K562 (cell line): Measurements from ENCODE around the gene SCN1A. TPM values are rescaled to one million over a fixed set of nuclear protein-coding genes. Genes with fewer than 3 reads are reported as not detected.
A peak's percentile ranks its signal among the peaks of the same experiment; 100 is the strongest.

Source experiments
- ATAC-seq: fragments of 200-7000 bp; cut with Tn5 transposase; 3 replicates; pipeline ENCODE4 v1.9.1; 2020; ENCODE audit warnings: moderate library complexity
- BruUV-seq: library from RNA; stranded (reverse); fragments of 400-500 nt; replicated peaks from 2 replicates; lab custom pipeline; 2021; lab: Mats Ljungman, UMichigan
- CTCF ChIA-PET: fragments of 300-600 bp; formaldehyde crosslinking; extraction: SDS; loops from one replicate; lab custom pipeline; 2021; ENCODE audit warnings: low intra/inter-chr PET ratio; lab: Yijun Ruan, JAX
- POLR2A ChIA-PET: fragments of 300-600, 350-650 bp; sonication (Branson Sonifier 250); formaldehyde crosslinking; extraction: SDS; loops from one replicate; lab custom pipeline; 2021; ENCODE audit warnings: antibody characterized with exemption, inconsistent platforms; lab: Yijun Ruan, JAX
- DNase-seq, 4 experiments: peaks; one replicate each; pipeline versions ENCODE4 v3.0.0 to v3.0.0-alpha.2; 2011 to 2018; ENCODE audit warnings: low spot score in 3 of 4, mixed read lengths in 3 of 4; ENCODE audit errors: extremely low read depth in 1 of 4
- FAIRE-seq: peaks from 2 replicates; lab custom pipeline; 2011; peaks lifted over from hg19 to GRCh38; lab: Jason Lieb, UNC
- H2AFZ ChIP-seq: 2 replicates; pipeline ENCODE4 v1.6.0; 2011; ENCODE audit warnings: low read depth, low read length, control low read depth, inconsistent platforms
- H3K27ac ChIP-seq: fragments of 200-600 bp; 3 replicates; pipeline ENCODE4 v1.8.0; 2011; ENCODE audit warnings: low read depth, mild to moderate bottlenecking, control low read depth, inconsistent platforms, low read length, moderate library complexity, mixed read lengths; ENCODE audit errors: extremely low read depth
- H3K27me3 ChIP-seq, 2 experiments: fragments of 300-600 bp in 1 of 2; 2 replicates in 1 of 2; 3 replicates in 1 of 2; pipeline versions ENCODE4 v1.6.0 to v1.8.0; 2011; ENCODE audit warnings: inconsistent platforms in 2 of 2, low read length in 2 of 2, mild to moderate bottlenecking in 1 of 2, mixed read lengths in 1 of 2, moderate library complexity in 1 of 2; ENCODE audit not compliant: control insufficient read depth in 2 of 2, insufficient read depth in 2 of 2
- H3K36me3 ChIP-seq: fragments of 300-600 bp; 3 replicates; pipeline ENCODE4 v1.8.0; 2011; ENCODE audit warnings: mild to moderate bottlenecking, low read length, inconsistent platforms; ENCODE audit not compliant: control insufficient read depth, insufficient read depth
- H3K4me1 ChIP-seq, 2 experiments: fragments of 200-600 bp in 1 of 2; replicated peaks in 1 of 2; 2 replicates in 1 of 2; 3 replicates in 1 of 2; pipeline versions ENCODE4 v1.5.1 to v1.8.0; 2011; ENCODE audit warnings: inconsistent platforms in 2 of 2, low read length in 2 of 2, mild to moderate bottlenecking in 1 of 2, mixed read lengths in 1 of 2, moderate library complexity in 1 of 2; ENCODE audit not compliant: control insufficient read depth in 2 of 2, insufficient read depth in 2 of 2
- H3K4me2 ChIP-seq: 2 replicates; pipeline ENCODE4 v1.6.1; 2011; ENCODE audit warnings: low read length, control low read depth, inconsistent platforms, mixed read lengths; ENCODE audit not compliant: insufficient read depth
- H3K4me3 ChIP-seq: fragments of 200-600 bp; sonication (generic), shearing (Covaris generic); 2 replicates; pipeline ENCODE4 v1.5.1; 2016; ENCODE audit warnings: control low read depth, inconsistent platforms
- H3K79me2 ChIP-seq: fragments of 200-600 bp; 3 replicates; pipeline ENCODE4 v1.8.0; 2011; ENCODE audit warnings: low read length, inconsistent platforms; ENCODE audit not compliant: control insufficient read depth, insufficient read depth
- H3K9ac ChIP-seq, 2 experiments: 2 replicates each; pipeline versions ENCODE4 v1.6.0 to v1.6.1; 2011; ENCODE audit warnings: low read depth in 2 of 2, low read length in 2 of 2, control low read depth in 1 of 2, inconsistent platforms in 1 of 2, mild to moderate bottlenecking in 1 of 2, mixed read lengths in 1 of 2; ENCODE audit not compliant: insufficient read depth in 1 of 2
- H3K9me1 ChIP-seq: one replicate; pipeline ENCODE4 v1.6.0; 2011; ENCODE audit warnings: inconsistent platforms, mild to moderate bottlenecking, low read length, moderate library complexity; ENCODE audit not compliant: control insufficient read depth, insufficient read depth
- H3K9me3 ChIP-seq: replicated peaks from 2 replicates; pipeline ENCODE4 v1.5.1; 2011; ENCODE audit warnings: low read depth, low read length, inconsistent platforms; ENCODE audit not compliant: control insufficient read depth, insufficient read depth
- H4K20me1 ChIP-seq: replicated peaks from 2 replicates; pipeline ENCODE4 v1.6.1; 2011; ENCODE audit warnings: low read length, inconsistent platforms, mixed read lengths; ENCODE audit not compliant: control insufficient read depth, insufficient read depth
- BDP1 ChIP-seq: IDR thresholded peaks from 3 replicates; pipeline ENCODE4 v1.6.1; 2011; ENCODE audit not compliant: insufficient read length, insufficient read depth
- DEAF1 ChIP-seq: fragments of 450-650 bp; formaldehyde crosslinking; IDR thresholded peaks from 2 replicates; pipeline ENCODE4 v1.4.0; 2020; ENCODE audit warnings: mild to moderate bottlenecking, moderate library complexity
- HMGXB4 ChIP-seq: sonication (generic); formaldehyde crosslinking; IDR thresholded peaks from 2 replicates; pipeline ENCODE4 v1.8.1; 2023; ENCODE audit warnings: mild to moderate bottlenecking, missing genetic modification reagents
- MLLT1 ChIP-seq, 2 experiments: fragments of 450-650 bp; IDR thresholded peaks; 2 replicates each; pipeline ENCODE4 v1.6.1; 2016
- PHTF2 ChIP-seq: fragments of 250-450 bp; sonication (Bioruptor Pico); IDR thresholded peaks from 2 replicates; pipeline ENCODE4 v1.5.0; 2021; ENCODE audit warnings: mild to moderate bottlenecking
- SMC3 ChIP-seq: conservative IDR thresholded peaks from 2 replicates; pipeline ENCODE4 v1.6.1; 2011; ENCODE audit warnings: low read depth, low read length, improper control_type of control experiment; ENCODE audit not compliant: insufficient read depth
- SRSF7 ChIP-seq: fragments of 200-400 bp; formaldehyde crosslinking; optimal IDR thresholded peaks from 2 replicates; pipeline ENCODE3; 2017; ENCODE audit warnings: mild to moderate bottlenecking, low read depth, low read length
- ZNF445 ChIP-seq: fragments of 250-450 bp; sonication (Bioruptor Pico); IDR thresholded peaks from 2 replicates; pipeline ENCODE4 v1.4.0; 2020; ENCODE audit warnings: low read depth, mild to moderate bottlenecking, moderate library complexity
- WGBS: fragments of 100-300 bp; shearing (Covaris generic); methylation state at CpG from one replicate; pipeline ENCODE4 v1.1.6; 2016; ENCODE audit warnings: low coverage, mixed read lengths; ENCODE audit not compliant: insufficient coverage; ENCODE audit errors: missing lambda C conversion rate; 5-methylcytosine and 5-hydroxymethylcytosine counted together
- in situ Hi-C: fragments of 300-500 bp; cut with MboI; formaldehyde crosslinking; loops from 4 replicates; pipeline ENCODE4 v1.15.0; 2018; ENCODE audit warnings: inconsistent platforms, mixed read lengths
- intact Hi-C: fragments of 100-400 bp; cut with micrococcal nuclease; formaldehyde crosslinking; loops from 2 replicates; pipeline ENCODE4 v1.14.2; 2022
- polyA plus RNA-seq, 8 experiments: library from polyadenylated mRNA; depleted of rRNA in 4 of 8; stranded (reverse) in 5 of 8; unstranded in 3 of 8; fragments of >200 nt; fragmentation: Nextera tagmentation in 2 of 8; fragmentation: Illumina TruSeq in 1 of 8; extraction: Ambion mirVana in 2 of 8; extraction: Trizol in 1 of 8; gene quantifications; 2 replicates each; pipeline versions ENCODE4 v1.2.1 to v1.2.3, GENCODE V29; 2011 to 2014; ENCODE audit warnings: inconsistent platforms in 1 of 8, missing spikeins in 1 of 8
- total RNA-seq, 7 experiments: library from RNA; depleted of rRNA in 6 of 7; stranded (reverse); fragments of >200 nt in 6 of 7; fragmentation: Illumina TruSeq in 2 of 7; extraction: Trizol in 2 of 7; gene quantifications; 2 replicates each; pipeline versions ENCODE4 v1.2.1 to v1.2.3, GENCODE V29; 2011 to 2021; ENCODE audit warnings: low replicate concordance in 1 of 7

The SCN1A gene
- total and polyA plus RNA-seq, 9 of the 15 experiments (the other 6 are each of a cell fraction or from before 2014, with no cell fraction given): not detected

DNA sequence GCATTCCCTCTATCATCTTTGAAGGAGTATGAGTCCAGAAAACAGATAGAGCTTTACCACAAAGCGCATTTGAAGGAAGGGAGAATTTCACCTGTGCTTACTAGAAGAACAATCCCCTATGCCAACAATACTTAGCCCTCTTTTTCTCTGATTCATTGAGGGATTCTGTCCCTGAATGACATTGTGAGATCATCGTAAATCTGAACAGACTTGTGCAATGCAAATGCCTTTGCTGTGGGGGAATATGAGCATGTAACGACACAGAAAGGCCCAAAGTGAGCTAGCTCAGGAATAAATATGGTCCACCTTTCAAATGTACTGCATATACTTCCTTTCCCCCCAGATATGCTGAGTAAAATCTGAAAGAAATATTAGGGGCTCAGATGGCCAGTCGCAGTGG, 67.6 kb downstream of the SCN1A start (continued):
- no peak for TF ChIP-seq HMGXB4
- TF ChIP-seq SRSF7: no peak
- TF ChIP-seq MLLT1 (IDR thresholded peaks at IDR 0.05): no peak
- TF ChIP-seq ZNF445 (CRISPR knock-in tag): no peak
- TF ChIP-seq PHTF2 (CRISPR knock-in tag): no peak
- no peak for TF ChIP-seq BDP1

GRCh38 chr2:166057370-166058164, 70.3 kb downstream of the SCN1A start:
- no peaks in the 10 kb centered on the region for H3K36me3 ChIP-seq
- no peak overlapping the region for H3K27ac ChIP-seq
- no peak overlapping the region for H2AFZ ChIP-seq
- H3K4me1 ChIP-seq: no peaks in the 10 kb centered on the region
- 1% methylated on average over 4 of the region's 4 CpGs for whole genome bisulfite sequencing
- FAIRE-seq (peak; percentile 64), ATAC-seq (no peak), DNase-seq (peak; percentile 12 to 42 (median 16))
- no peak overlapping the region for H3K9ac ChIP-seq
- POLR2A ChIA-PET: interaction anchor here (1.6 kb wide), 1 partner anchor 11 kb away, joined by 3 read pairs; no protein-coding TSS in a partner anchor
- in situ Hi-C loops (no loop called here), intact Hi-C loops (loop anchor here (1.0 to 5.0 kb wide), 5 partner anchors 49 to 460 kb away; partner anchors contain the start of gene SCN1A)
- no TSS peak for BruUV-seq
- no peaks in the 10 kb centered on the region for H3K79me2 ChIP-seq
- no peaks in the 10 kb centered on the region for H3K27me3 ChIP-seq
- no peaks in the 10 kb centered on the region for H4K20me1 ChIP-seq
- no peak overlapping the region for H3K4me3 ChIP-seq
- CTCF ChIA-PET: interaction anchor here (0.8 to 1.6 kb wide), 5 partner anchors 49 to 458 kb away, joined by 4 to 19 read pairs (median 6); partner anchors contain the start of gene SCN1A
- no peaks in the 10 kb centered on the region for H3K9me1 ChIP-seq
- H3K9me3 ChIP-seq: no peaks in the 10 kb centered on the region
- H3K4me2 ChIP-seq: no peak overlapping the region
- 0 out of 2 replicates have a peak, but pooled peaks have one; percentile 26 for TF ChIP-seq SMC3
- TF ChIP-seq DEAF1 (CRISPR knock-in tag): 0 out of 2 replicates have a peak, but pooled peaks have one; percentile 30
